GM19372 (cell line): ENCODE data around the gene PHF14.

Source experiments
- ATAC-seq: cut with Tn5 transposase; IDR thresholded peaks from one replicate; pipeline ENCODE4 v1.9.1; 2021; ENCODE audit warnings: mild to moderate bottlenecking, low read depth, moderate library complexity; ENCODE audit not compliant: unreplicated experiment

PHF14 gene

DNA sequence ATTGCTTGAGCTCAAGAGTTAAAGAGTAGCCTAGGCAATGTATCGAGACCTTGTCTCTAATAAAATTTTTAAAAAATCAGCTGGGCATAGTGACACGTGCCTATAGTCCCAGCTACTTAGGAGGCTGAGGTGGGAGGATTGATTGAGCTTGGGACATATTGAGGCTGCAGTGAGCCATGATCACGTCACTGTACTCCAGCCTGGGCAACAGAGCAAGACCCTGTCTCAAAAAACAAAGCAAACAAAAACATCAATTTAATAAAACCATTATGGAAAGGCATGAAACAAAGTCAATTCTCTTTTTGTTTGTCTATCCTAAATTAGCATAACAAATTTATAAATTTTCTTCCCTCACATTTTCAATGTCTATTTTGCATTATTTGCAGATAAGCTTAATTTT, 108.4 kb downstream of the PHF14 start:
- no peak for ATAC-seq

DNA sequence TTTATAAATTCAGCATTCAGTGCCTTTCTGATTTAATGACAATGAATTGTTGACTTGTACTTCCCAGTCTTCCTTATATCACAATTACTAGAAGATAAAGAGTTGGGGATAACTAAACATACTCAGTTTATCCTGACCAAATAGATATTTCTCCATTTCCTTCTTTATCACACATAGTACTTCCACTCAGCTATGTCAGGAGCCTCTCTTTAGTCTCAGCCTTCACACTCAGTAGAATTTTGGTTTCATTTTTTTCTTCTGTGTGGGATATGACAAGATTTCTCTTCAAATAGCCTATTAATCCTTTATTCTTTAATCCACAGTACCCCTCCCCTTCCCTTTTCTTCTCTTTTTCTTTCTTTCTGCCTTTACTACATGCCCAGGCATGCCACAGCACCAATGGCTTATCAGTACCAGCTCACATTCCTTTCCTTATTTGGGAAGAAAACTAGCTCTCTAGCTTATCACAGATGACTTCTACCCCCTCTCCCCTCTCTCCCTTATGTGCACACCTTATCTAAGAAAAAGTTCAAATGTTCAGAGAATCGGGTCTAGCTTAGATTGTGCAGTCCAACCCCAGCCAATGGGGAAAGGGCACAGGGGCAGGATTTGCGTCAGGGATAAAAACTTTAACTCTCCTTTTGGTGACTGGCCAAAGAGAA, 109.0 kb downstream of the PHF14 start:
- no peak for ATAC-seq

DNA sequence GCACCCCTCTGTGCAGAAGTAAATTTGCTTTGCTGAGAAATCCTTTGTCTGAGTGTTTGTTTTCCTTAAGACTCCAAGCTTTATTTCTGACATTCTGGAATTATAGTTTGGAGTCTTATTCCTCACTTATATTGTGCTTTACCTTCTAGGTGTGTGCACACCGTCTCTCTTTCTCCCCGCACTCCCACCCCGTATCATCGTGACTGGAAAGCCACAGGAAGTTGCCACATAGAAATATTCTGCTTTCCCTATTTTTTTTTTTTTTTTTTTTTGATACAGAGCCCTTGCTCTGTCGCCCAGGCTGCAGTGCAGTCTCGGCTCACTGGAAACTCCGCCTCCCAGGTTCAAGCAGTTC, 109.5 kb downstream of the PHF14 start:
- no peak for ATAC-seq

DNA sequence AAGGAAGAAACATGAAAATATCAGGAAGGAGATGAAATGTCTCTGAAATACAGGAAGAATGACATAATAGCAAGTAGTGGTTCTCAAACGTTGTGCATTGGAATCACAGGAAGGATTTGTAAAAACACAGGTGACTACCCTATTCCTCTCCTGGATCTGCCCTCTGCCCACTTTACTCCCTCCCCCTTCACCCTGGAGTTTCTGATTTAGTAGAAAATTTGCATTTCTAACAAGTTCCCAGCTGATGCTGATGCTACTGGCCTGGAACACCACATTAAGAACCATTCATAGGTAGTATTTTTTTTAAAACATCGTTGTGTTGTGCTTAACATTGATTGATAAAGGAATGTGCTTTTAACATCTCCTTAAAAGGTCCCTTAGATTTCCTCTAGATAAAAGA, 130.9 kb downstream of the PHF14 start:
- no peak for ATAC-seq

GRCh38 chr7:11109659-11110058, 136.0 kb downstream of the PHF14 start:
- no peak for ATAC-seq

GRCh38 chr7:11120068-11120664, 146.5 kb downstream of the PHF14 start:
- peak; percentile 68 for ATAC-seq

- ATAC-seq = peak; percentile 22
Observed at GRCh38 chr7:11120675-11121220, 147.1 kb downstream of the PHF14 start.

DNA sequence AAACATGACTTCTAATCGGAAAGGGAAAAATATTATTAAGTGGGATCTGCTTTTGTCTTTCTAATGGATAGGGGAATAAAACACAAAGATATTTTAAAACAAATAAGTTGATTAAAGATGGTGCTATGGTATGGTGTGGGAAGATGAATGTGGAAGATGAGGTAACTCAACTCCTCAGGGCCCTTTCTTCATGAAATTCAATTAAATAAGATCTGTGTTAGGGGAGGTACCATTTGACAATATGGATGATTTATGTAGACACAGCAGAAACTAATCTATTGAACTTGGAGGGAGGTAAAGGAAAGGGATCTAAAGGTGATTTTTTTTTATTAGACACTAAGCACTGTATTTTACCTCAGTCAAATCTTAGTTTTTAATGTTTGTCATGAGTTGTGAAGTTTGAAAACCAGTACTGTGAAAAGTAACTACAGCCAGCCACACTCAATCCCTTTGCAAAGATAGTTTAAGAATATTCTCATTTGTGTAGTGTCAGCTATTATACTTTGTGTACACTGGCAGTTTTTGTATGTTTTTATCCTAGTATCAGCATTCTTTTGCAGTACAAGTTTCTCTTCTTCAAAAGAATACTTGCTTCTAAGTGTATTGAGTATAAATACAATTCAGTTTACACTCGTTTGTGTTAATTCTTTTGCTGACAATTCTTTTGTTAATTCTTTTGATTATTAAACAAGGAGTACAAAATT, 151.3 kb downstream of the PHF14 start:
- no peak for ATAC-seq

GRCh38 chr7:11127114-11127785, 153.6 kb downstream of the PHF14 start:
- no peak for ATAC-seq

- no peak for ATAC-seq
Observed at GRCh38 chr7:11127988-11128387, 154.3 kb downstream of the PHF14 start.

GRCh38 chr7:11128498-11128897, 154.8 kb downstream of the PHF14 start:
- no peak for ATAC-seq

DNA sequence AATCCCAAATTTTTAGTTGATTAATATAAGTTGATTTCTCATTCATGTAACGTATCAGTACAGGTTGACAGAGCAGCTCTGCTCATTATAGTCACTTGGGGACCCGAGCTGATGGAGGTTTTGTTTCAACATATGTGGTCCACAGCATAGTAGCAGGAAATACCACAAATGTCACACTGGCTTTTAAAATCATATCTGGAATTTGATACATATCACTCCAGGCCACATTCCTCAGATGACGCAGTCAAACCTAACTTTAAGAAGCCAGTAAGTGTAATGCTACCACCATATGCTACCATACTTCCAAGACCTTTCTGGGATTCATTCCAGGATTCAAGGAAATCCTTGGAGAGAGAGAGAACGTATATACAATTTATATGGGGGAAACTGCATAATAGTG, 156.3 kb downstream of the PHF14 start:
- ATAC-seq = no peak

- ATAC-seq = no peak
Observed at GRCh38 chr7:11130601-11131000, 156.9 kb downstream of the PHF14 start.

DNA sequence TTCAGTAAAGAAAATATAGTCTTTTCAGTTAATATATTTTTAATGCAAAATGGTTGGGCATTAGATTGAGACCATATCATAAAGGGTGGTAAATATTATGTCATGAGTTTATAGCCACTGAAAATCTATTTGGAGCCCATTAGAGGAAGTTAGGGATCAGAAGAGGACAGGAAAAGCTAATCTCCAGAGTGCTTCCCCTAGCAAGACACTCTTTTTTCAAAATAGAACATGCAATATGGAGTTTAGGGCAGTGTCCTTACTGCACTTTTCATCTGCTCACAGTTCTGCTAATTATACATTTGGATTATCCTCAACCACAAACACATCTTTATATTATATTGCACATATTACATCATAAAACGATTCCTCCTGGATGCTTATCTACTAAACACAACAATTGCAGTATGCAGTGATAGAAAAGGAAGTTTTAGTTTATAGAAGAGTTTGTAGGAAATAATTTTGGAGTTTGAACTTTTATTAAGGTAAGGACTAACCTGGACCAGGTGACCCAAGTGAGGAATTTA, 159.8 kb downstream of the PHF14 start:
- ATAC-seq = no peak

DNA sequence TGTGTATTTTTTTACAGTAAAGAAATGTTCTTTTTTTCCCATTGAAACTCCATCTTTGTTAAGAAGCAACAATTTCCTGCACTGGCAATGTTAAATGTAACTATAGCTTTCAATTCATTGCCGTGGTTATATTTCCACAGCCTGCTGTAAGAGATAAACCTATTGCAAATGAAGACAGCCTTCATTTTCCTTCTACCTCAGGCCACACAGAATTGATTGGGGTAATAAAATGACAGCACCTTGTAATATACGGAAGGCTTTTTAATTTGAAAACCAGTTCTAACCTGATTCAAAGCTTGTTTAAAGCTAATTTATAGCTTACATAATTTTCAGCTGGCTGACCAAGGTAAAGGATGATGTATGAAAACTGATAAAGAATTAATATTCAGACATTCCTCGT, 161.9 kb downstream of the PHF14 start:
- ATAC-seq = no peak

DNA sequence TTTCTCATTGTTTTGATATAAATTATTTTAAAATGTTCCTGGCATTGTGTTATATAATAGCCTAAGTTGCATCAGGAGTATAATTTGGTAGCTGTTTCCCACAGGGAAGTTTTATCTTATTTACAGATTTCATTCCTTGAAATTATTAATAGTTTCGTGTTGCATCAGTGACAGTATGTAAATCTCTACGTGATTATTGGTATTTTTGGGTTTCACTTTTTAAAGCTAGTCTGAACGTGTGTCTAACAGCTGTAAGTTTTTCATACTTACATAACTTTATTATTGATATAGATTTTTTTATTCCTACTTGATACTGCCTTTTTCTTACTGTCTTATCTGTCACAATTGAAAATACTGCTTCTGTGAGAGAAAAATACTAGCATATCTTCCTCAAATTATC, 167.9 kb downstream of the PHF14 start:
- ATAC-seq = no peak

GRCh38 chr7:11153694-11154093, 180.0 kb downstream of the PHF14 start:
- ATAC-seq = no peak

DNA sequence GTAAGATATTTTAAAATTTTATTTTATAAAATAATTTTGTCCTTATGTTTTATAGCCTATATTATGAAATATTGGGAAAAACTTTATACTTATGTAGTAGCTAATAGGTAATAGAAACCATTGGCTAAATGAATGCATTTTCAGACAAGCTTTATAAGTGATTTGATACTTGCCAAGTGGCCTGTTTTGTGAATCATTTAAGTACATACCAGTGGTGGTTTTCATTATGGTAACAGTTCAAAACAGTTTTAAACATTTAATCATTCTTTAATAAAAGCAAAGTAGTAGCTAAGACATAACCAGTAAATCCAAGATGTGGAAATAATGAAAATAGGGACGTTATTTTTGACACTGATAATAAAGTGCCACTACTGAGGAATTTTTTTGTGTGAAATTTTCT, 182.2 kb downstream of the PHF14 start:
- no peak for ATAC-seq

- ATAC-seq = no peak
Observed at GRCh38 chr7:11161499-11161898, 187.8 kb downstream of the PHF14 start.

DNA sequence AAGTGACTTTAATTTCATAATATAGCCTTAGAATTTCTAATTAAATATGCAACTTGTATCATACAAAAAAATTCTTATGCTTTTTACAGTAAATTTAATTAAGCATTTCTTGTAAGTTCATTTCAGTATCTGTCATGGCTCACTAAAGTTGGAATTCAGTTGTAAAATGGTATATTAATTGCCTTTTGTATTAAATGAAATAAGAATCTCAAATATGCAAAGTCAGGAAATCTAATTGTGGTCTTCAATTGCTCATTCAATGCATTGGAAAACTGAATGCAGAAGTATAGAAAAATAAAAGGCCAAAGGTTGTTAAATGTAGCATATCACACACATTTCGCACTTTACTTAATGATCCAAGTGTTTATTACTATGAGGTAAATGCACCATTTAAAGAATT, 189.5 kb downstream of the PHF14 start:
- no peak for ATAC-seq

- no peak for ATAC-seq
Observed at GRCh38 chr7:11166051-11166450, 192.4 kb downstream of the PHF14 start.
